Stimulated activated CD8-positive, alpha-beta memory T cell treated with anti-CD3 and anti-CD28 coated beads, Interleukin-12 subunit alpha, Interleukin-12 subunit beta, amount 100 ng/mL, for 4 hours (primary cell): ENCODE data around the gene LIF.

Source experiments
- DNase-seq: peaks from one replicate; pipeline ENCODE4 v3.0.0-alpha.2; 2020; ENCODE audit warnings: low read depth

LIF gene

DNA sequence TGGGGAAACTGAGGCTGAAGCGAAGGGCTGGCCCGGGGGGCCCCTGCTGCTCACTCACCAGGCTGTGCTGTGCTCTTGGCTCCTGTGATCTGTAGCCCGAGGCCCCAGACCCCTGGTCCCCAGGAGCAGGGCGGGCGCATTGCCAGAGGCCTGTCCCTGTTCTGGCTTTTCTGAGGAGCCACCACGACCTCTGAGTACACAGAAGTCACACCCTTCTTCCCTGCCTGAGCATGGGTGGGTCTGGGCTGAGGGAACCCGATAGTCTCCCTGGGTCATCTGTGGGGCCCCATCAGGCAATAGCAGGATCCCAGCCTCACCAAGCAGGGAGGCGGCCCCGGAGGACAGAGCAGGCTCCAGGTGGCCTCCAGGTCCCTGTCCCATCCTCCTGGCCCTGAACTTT, 37.6 kb upstream of the LIF start:
- no peak for DNase-seq

DNA sequence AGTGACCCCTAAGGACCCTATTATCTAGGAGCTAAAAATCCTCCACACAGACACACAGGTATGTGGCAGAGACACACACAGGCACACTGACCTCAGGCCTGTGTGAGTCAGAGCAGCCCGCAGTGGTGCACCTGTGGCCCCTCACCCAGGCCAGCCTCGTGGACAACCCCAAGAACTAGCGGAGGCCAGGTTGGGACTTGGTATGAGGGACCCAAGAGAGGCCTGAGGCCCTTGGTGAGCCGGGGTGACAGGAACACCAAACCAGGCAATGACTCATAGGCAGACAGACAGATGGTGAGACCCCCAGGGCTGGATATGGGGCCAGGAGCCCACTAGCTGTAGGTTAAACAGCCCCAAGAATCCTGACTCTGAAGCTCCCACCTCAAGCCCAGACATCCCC, 36.8 kb upstream of the LIF start:
- DNase-seq: no peak

DNA sequence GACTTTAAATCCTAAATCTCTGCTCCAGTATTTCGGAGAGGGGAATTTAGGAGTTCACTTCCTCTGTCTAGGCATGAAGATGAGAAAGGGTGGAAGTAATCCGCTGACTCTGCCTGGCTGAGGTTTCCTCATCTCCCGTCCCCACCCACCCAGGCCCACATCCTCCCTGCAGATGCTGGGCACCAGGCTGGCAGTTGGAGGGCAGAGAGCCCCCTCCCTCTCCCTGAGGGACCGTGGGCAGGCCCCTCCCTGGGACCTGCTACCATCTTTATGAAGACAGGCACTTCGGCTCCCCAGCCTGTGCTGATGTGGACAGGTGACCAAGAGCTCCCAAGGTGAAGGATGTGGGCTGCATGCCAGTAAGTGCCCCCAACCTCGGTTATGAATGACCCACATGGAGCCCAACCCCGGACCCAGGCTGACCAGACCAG, 36.1 kb upstream of the LIF start:
- no peak for DNase-seq

DNA sequence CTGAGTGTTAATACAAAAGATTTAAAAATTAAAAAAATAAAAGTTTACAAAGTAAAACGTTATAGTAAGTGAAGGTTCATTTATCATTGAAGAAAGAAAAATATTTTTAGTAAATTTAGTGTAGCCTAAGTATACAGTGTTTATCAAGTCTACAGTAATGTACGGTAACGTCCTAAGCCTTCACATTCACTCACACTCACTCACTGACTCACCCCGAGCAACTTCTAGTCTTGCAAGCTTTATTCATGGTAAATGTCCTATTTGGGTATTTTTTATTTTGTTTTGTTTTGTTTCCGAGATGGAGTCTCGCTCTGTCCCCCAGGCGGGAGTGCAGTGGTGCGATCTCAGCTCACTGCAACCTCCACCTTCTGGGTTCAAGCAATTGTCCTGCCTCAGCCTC, 33.9 kb upstream of the LIF start:
- DNase-seq: no peak

DNA sequence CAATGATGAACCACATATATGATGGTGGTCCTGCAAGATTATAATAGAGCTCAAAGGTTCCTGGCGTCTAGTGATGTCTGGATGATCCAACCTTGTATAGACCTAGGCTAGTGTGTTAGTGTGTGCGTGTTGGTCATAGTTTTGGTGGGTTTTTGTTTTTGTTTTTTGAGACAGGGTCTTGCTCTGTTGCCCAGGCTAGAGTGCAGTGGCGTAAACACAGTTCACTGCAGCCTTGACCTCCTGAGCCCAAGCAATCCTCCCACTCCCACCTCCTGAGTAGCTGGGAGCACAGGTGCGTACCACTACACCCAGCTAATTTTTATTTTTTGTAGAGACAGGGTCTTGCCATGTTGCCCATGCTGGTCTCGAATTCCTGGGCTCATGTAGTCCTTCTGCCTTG, 33.4 kb upstream of the LIF start:
- DNase-seq: no peak

DNA sequence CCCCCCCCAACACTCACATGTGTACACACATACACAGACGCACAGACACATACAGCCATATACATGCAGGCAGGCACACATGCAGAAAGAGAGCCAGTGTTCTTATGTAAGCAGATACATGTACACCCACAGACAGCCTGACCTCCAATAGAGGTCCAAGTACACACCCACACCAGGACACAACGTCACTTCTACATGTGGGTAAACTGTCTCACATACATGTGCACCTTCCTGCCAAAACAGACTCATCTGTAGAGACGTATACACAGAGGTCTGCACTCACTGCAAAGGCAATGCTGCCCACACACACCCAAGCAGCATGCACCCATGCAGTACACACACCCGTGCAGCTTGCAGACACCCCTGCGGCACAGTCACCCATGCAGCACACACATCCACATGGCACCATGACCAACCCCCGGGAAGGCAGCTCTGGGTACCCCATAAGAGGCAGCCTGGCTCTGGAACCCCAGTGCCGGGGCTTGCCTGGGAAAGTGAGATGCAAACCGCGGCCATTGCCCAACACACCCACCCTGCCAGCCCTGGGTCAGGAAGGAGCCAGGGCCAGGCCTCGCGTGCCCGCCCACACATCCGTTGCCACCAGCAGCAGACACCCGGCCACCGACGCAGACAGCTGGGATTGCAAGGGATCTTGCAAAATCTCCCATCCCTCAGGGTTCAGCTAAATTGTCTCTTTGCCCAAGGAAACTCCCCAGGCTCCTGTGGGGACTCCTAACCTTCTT, 32.7 kb upstream of the LIF start:
- no peak for DNase-seq

DNA sequence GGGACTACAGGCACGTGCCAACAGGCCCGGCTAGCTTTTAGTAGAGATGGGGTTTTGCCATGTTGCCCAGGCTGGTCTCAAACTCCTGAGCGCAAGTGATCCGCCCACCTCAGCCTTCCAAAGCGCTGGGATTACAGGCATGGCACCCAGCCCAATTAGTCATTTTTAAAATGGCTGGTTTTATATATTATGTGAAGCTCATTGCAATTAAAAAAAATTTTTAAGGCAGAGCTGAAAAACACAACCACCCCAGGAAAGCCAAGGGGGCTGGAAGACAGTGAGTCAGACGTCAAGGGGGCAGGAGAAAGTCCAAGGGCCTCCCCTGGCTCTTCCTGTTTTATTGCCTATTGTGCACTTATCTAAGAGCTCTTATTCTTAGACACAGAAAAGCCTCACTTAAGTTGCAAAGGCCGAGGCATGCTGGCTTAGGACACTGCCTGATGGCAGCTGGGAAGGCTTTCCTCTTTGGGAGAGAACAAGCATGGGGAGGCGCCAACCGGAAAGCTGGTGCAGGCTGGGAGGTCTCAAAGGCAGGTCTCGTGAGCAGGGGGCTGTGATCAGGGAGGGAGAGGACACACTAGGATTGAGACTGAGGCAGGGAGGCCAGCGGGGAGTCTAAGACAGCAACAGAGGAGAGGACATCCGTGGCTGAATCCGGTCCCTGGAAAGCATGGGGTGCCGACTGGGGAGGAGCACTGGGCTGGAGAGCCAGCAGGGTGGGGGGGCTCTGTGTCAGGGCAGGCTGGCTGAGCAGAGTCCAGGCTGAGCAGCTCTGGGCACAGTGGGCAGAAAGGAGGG, 31.2 kb upstream of the LIF start:
- no peak for DNase-seq

DNA sequence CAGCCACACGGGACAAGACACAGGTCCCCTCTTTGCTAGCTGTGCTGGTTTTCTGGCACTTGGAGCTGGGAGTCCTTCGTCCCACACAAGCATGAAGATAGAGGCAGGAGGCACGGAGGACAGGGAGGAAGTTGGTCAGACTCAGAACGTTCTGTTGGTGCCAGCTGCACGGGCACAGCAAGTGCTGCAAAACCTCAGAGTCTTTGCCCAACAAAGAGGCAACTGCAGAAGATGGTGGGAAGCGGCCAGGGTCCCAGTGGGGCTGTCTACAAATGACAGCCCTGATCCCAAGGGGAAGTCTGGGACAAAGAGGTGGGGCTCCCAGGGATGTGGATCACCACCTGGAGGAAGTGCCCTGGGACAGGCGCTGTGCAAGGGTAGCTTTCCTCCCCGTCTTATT, 29.5 kb upstream of the LIF start:
- DNase-seq: no peak

DNA sequence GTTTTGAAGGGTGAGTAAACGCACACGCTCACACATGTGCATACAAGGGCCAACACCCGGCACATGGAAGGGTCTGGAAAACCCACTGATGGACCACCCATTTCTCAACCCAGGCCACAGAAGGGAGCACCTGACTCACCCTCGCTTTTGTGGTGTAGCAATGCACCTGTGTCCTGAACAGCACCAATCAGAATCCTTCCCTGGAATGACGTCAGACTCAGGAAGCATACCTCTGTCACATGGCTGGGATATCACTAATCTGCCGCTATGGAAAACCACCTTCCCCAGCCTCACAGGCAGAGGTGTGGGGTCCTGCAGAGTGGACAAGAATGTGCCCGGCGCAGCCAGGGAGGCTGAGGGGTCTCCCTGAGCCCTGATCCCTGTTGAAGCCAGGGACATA, 29.1 kb upstream of the LIF start:
- no peak for DNase-seq

DNA sequence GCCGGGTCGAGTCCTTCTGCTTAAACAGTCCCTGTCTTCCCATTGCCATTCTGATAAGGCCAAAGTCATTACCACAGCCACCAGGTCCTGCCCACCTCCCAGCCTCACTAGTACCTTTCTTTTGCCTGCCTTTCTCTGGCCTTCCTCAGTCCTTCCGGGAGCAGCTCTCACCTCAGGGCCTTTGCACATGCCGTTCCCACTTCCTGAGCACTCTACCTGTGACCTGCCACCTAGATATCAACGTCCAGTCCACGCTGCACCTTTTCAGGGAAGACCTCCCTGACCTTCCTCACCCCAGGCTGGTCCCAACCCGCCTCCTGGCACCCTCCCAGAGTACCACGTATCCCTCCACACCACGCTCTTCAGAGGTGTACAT, 27.9 kb upstream of the LIF start:
- no peak for DNase-seq

DNA sequence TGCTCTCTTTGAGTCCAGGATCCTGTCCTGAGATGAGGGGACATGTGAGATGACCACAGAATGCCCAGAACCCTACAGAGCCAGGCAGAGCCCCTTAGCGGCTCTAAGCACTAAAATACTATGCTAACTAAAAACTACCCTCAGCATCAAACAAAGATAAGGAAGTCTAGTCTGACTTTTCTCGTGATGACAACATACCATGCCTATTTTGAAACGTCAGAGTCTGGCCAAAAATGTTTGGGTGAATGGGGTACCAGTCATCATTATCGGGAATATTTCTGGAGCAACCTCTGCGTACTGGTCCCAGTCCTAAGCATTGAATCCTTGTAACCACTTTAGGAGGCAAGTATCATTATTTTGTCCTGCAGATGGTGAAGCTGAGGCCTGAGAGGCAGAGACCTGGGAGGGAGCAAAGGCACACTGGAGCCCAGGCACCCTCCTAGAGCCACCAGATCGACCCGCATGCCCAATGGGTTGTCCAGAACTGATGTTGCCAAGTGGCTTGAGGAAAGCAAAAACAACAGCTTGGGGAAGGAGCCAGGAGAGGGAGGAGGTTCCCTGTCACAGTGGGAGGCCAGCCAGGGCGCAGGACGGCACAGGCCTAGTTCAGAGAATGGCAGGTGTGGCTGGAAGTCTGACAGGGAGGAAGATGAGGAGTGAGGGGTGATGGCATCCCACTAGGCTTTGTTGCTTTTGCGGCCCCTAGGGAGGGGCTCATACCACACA, 27.3 kb upstream of the LIF start:
- no peak for DNase-seq

DNA sequence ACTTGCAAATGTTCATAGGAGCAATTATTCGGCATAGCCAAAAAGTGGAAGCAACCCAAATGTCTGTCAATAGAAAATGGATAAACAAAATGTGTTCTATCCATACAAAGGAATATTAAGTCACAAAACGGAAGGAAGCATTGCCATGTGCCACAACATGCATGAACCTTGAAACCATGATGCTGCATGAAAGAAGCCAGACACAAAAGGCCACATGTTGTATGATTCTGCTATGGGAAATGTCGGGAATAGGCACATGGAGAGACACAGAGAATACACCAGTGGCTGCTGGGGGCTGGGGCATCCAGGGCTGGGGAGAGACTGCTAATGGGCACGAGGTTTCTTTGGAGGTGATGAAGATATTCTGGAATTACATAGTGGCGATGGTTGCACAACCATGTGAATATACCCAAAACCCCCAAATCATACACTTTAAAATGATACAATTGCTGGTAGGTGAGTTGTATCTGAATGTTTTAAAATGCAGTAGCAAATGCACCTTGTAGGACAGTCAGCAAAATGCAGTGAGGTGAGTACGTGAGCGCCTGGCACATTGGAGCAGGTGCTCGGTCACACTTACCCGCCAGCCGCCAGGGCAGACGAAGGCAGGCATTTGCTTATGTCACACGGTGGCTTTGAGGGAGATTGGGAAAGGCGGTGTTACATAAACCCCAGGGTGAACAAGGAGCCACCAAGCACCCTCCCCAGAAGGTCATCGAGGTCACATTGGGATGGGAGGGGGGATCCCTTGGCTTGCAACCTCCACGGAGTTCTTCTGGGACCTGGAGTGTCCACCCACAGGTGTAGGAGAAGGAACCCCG, 26.4 kb upstream of the LIF start:
- no peak for DNase-seq

DNA sequence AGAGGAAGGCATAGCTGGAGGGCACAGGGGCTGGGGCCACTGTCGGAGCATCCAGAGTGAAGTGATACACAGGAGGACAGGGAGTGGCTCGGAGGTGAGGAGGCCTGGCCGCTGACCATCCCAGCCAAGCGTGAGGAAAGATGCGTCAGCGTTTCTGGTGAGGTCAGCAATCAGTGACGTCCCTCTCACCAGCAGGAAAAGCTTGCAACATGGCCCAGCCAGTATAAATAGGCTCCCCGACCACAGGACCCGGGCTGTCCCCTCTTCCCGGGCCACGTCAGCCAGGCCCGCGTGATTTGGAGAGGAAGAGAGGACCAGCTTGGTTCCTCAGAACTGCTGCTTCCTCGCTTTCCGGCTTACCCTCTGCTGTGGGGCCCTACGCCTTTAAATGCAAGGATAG, 24.3 kb upstream of the LIF start:
- DNase-seq: no peak

DNA sequence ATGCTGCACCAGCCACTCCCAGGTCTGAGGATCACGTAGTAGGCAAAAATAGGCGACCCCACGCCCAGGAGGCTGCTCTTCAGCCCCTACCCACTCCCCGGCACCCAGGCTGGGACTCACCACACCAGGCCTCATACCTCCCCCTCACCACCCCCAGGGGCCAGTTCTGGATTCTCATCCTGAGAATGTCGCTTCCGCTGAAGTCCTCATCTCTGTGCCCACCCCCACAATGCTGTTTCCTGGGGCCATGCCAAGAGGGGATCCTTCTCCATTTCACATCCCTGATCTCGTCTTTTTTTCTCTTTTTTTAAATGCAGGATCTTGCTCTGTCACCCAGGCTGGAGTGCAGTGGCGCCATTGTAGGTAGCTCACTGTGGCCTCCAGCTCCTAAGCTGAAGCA, 21.8 kb upstream of the LIF start:
- no peak for DNase-seq

DNA sequence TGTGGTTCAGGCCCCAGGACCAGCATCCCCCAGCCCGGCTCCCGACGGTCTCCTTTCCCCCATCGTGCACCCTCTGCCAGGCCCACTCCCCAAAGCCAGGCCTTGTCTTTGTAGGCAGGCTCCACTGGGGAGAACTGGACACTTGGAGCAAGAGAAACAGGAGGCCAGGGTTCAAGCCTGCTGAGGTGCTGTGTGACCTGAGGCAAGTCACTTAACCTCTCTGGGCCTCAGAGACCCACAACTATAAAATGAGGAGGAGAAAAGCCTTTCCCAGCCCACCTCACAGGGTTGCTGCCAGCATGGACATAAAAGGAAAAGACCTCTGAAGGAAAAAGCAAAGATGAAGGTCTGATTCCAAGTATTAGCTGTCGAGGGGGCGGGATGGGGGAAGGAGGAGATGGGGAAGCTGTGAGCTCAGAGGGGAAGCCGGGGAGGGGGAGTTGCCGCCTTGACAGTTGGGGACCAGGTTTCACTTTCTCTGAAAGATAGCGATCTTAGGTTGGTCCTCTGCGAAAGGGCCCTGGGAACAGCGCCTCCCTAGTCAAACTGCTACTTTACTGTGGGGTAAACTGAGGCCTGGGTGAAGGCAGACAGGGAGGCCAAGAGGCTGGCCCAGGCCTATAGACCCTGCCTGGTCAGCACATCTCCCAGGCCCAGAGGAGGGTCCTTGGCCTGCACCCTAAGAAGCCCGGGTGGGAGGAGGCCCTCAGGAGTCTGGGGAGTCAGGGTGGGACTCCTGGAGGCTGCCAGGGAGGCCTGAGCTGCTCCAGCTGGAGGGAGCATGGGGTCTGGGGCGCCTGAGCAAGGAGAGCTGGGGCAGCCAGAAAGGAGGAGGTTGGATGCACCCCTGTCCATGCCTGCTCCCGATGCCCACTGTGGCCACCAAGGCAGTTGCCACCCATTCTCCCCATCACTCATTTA, 21.1 kb upstream of the LIF start:
- no peak for DNase-seq

DNA sequence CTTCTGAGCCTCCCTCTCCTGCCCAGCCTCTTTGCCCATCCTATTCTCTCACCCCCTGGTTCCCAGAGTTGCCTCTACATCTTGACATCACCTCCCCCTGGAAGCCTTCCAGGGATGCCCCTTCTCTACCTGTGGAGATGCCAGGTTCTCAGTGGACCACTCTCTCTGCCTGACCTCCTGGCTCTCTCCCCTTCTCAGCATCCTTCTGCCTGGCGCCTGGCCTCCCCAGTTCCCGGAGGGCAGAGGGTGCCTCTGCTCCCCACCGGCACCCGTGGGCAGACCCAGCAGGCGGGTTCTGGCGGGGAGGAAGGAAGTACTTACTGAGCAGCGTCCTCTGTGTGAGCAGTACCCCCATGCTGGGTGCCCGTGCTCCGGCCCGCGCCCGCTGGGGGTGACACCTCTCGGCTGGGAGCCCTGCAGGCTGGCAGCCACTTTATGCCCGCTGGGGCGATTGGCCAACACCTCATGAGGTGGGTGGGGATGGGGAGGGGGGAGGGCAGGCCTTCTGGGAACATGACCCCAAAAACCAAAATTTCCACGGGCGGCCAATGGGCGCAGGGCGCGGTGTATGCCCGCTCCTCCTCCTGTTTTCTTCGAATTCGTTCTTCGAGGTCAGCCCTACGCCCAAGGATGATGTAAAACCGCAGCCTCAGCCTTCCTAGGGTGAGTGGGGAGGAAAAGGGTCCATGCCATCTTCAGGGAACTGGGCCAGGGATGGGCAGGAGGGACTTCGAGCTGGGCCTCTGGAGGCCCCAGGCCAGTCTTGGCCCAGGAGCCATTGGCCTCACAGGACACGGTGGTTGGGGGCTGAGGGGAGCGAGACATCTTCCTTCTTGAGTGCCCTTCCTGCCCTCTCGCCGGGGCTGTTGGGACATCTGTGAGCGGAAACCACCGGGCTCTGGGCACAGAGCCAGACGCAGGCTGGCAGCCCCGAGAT, 20.2 kb upstream of the LIF start, which contains the start of gene OSM:
TSS of gene OSM (minus strand) at position 407 of the 937 bp plus-strand sequence. CDS start at position 355, 52 bp downstream.
- peak; percentile 49 for DNase-seq

DNA sequence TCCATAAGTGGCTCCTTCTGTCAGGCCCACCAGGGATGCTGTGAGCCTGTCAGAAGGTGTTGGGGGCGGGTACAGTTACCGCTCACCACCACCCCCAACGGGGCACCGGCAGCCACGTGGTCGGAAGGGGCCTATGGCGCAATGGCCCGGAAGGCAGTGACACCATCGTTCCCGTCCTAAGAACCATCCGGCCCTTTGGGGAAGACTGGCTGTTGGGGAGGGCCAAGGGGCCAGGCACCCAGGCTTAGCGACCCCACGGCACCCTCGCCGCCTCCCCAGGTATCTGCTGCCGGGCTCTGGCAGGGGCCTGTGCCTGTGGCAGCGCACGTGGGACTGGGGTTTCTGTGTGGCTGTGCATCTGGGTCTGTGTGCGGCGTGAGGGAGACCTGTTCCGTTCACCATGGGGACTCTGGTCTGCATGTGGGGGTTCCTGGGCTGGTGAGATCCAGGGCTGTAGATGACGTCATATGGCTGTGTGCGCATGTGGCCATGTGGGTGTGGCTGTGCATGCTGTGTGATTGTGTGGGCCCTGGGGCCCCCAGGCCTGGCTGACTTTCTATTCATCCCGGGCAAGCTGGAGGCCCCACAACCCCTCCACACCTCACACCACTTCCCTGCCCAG, 19.4 kb upstream of the LIF start:
- DNase-seq: peak; percentile 76

DNA sequence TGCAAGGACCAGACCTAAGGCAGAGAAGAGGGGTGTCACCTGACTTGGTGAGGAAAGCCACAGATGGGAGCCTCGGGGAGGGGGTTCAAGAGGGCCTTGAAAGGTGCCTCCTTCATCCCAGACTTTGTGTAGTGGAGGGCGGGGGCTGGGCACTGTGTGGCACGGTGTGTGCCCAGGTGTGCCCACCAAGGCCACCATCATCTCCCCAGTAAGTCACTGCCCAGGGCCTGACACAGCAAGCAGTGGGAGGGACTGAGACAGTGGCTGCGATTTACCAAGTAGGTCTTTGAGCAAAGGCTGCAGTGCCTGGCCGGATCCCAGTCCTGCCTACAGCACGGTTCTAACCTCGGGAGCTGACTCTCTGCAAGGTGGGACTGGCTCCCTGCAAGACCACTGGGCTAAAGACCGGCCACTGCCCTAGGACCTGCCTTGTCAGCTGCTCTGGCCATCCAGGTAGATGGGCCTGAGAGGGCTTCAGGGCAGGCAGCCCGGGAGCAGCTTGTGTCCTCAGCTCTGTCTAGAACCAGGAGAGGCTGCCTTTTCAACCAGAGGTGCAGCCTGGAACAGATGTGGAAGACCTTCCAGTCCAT, 18.7 kb upstream of the LIF start:
- no peak for DNase-seq

DNA sequence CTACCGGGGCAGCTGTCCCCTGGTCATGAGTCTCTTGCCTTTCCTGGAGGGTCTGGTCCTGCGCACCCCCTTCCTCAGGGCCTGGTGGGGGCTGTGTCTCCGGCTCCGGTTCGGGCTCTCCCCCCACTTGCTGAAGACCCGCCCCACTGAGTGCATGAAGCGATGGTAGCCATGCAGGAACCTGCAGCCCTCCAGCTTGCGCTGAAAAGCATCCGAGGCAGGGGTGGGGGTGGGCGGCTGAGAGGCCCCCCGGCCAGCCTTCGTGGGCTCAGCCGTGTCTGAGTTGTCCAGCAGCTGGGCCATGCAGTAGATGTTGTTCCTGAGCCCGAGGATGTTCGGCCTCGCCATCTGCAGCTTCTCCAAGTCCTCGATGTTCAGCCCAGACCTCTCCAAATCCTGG, 17.3 kb upstream of the LIF start:
- DNase-seq: no peak
